Lower leg skin (tissue), 4 donors: ENCODE measurements around the gene SUB1. TPM values are rescaled to one million over a fixed set of nuclear protein-coding genes. Genes with fewer than 3 reads are reported as not detected.

Experiments used
- DNase-seq, 2 donors: peaks; one replicate each; pipeline ENCODE4 v3.0.0-alpha.2; 2019; ENCODE audit warnings: low spot score in 2 of 2
- H3K4me3 ChIP-seq: fragments of 200-600 bp; sonication (generic); 2 replicates; pipeline ENCODE4 v1.5.1; 2017; ENCODE audit warnings: mild to moderate bottlenecking, low read depth; ENCODE audit not compliant: poor library complexity, severe bottlenecking
- POLR2A ChIP-seq, 2 donors: fragments of 450-650 bp; IDR thresholded peaks; one replicate each; pipeline ENCODE4 v1.6.1; 2016 to 2017; ENCODE audit warnings: antibody characterized with exemption in 2 of 2, mild to moderate bottlenecking in 1 of 2, moderate library complexity in 1 of 2
- WGBS, 2 donors: methylation state at CpG; one replicate each; pipeline ENCODE4 v1.1.5; 2018; 5-methylcytosine and 5-hydroxymethylcytosine counted together
- intact Hi-C: fragments of 100-400 bp; cut with DNase I; formaldehyde crosslinking; loops from one replicate; pipeline ENCODE4 v1.15.0; 2023; ENCODE audit warnings: low total_unique reads
- total RNA-seq, 4 donors: library from RNA; depleted of rRNA; stranded (reverse); fragments of >200 nt; gene quantifications; one replicate each; pipeline ENCODE4 v1.1.0, GENCODE V29; 2016
- TF ChIP-seq, protein P1 (sequence below), 3 donors: fragments of 450-650 bp; IDR thresholded peaks; one replicate each; pipeline ENCODE4 v1.5.1; 2016; ENCODE audit warnings: antibody characterized with exemption in 3 of 3, mild to moderate bottlenecking in 3 of 3, moderate library complexity in 2 of 3

The SUB1 gene
- total RNA-seq, 4 donors from 2014 or later: 63.0 to 137 (median 102) TPM

DNA sequence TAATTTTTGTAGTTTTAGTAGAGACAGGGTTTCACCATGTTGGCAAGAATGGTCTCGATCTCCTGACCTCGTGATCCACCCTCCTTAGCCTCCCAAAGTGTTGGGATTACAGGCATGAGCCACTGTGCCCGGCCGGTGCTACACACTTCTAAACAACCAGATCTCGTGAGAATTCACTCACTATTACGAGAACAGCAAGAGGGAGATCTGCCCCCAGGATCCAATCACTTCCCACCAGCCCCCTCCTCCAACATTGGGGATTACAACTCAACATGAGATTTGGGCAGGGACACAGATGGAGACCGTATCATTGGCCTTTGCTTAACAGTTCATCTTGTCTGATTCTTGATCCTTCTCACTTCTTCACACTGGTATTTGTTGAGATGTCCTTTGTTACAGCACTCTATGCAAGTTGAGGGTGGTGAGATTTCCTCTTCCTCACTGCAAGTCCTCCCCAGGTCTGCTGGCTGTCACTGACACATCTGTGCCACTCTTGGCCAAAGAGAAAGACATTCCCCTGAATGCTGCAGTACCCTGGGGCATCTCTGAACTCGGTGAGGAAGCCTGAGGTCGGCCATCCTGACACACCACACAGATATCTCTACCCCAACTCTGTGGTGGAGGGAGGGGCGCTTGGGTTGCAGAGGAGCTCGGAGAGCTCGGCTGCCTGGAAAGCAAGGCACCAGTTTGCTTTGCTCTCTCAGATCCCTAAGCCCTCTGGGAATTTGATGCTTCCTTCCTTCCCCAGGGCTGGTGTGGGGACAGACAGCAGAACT is 4.2 kb upstream of the SUB1 start:
- DNase-seq: no peak
- WGBS, 2 donors: 80 to 87% methylated on average over 12 of the region's 12 CpGs
- no peak overlapping the region for H3K4me3 ChIP-seq
- no peak for TF ChIP-seq POLR2A (IDR thresholded peaks at IDR 0.05)
- TF ChIP-seq, protein P1, sequence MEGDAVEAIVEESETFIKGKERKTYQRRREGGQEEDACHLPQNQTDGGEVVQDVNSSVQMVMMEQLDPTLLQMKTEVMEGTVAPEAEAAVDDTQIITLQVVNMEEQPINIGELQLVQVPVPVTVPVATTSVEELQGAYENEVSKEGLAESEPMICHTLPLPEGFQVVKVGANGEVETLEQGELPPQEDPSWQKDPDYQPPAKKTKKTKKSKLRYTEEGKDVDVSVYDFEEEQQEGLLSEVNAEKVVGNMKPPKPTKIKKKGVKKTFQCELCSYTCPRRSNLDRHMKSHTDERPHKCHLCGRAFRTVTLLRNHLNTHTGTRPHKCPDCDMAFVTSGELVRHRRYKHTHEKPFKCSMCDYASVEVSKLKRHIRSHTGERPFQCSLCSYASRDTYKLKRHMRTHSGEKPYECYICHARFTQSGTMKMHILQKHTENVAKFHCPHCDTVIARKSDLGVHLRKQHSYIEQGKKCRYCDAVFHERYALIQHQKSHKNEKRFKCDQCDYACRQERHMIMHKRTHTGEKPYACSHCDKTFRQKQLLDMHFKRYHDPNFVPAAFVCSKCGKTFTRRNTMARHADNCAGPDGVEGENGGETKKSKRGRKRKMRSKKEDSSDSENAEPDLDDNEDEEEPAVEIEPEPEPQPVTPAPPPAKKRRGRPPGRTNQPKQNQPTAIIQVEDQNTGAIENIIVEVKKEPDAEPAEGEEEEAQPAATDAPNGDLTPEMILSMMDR (IDR thresholded peaks at IDR 0.05): no peak
- intact Hi-C loops: loop anchor here (10.0 kb wide), 1 partner anchor 86 kb away; no protein-coding TSS in a partner anchor

DNA sequence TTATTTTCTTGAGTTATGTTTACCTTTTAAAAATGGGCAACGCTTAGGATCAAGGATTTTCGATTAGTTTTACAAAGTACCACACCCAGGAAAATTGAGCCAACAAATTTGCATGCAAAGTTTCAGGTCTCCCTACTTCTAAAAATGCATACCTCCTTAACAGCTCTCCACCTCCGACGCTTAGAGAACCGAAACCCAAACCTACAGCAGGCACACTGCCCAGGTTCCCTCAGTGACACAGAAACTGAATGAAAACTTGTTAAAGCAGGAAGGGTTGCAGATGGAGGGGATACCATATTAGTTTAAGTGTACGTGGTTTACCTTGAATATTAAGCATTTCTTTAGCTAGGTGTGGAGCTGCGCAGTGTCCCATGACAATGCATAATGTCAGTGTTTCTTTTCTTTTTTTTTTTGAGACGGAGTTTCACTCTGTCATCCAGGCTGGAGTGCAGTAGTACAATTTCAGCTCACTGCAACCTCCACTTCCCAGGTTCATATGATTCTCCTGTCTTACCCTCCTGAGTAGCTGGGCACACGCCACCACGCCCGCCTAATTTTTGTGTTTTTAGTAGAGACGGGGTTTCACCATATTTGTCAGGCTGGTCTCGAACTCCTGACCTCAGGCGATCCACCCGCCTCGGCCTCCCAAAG is 1.6 kb upstream of the SUB1 start:
- TF ChIP-seq, protein P1 (IDR thresholded peaks at IDR 0.05): no peak
- TF ChIP-seq POLR2A (IDR thresholded peaks at IDR 0.05): no peak
- WGBS, 2 donors: 78% methylated on average over 16 of the region's 16 CpGs
- intact Hi-C loops: loop anchor here (10.0 kb wide), 1 partner anchor 89 kb away; no protein-coding TSS in a partner anchor
- H3K4me3 ChIP-seq: no peak overlapping the region
- DNase-seq: no peak

DNA sequence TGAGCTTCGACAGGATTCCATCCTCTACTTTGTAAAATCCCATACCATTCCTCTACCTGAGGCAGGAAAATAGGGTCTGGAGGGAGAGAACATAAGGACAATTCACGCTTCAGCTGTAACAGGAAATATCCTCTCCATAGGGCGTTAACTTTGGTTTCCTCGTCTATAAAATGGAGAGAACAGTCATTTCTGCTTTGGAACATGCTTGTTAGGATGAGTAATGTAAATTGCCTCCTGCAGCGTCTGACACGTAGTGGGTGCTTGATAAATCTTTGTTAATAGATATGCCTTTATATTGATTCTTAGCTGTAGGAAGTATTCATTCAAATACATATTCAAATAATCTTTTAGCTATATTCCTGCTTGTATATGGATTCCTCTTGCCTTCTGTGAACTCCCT is 711 bp upstream of the SUB1 start:
- no peak for DNase-seq
- TF ChIP-seq POLR2A (IDR thresholded peaks at IDR 0.05): no peak
- TF ChIP-seq, protein P1 (IDR thresholded peaks at IDR 0.05): no peak
- WGBS, 2 donors: 79 to 86% methylated on average over 6 of the region's 6 CpGs
- no peak overlapping the region for H3K4me3 ChIP-seq
- intact Hi-C loops: loop anchor here (10.0 kb wide), 1 partner anchor 90 kb away; no protein-coding TSS in a partner anchor

GRCh38 chr5:32585122-32585445 is 273 bp upstream of the SUB1 start:
- WGBS, 2 donors: 25 to 30% methylated on average over 8 of the region's 8 CpGs
- no peak overlapping the region for H3K4me3 ChIP-seq
- DNase-seq: no peak
- intact Hi-C loops: loop anchor here (10.0 kb wide), 1 partner anchor 90 kb away; no protein-coding TSS in a partner anchor
- no peak for TF ChIP-seq POLR2A (IDR thresholded peaks at IDR 0.05)
- TF ChIP-seq, protein P1 (IDR thresholded peaks at IDR 0.05): no peak

DNA sequence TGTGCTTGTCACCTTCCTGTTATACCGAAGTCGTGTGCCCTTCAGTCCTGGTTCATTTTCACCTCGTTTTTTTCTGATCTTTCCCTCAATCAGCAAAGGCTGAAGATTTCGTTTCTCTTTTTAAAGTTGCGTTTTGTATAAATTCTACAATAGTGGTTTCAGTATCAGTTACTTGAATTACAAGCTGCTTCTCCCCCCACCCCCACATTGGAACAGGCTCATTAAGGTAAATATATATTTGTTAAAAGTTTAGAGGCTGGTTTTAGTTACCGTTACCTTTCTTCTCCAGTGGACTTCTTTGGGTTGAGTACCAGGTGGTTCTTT is 881 bp downstream of the SUB1 start:
- intact Hi-C loops: loop anchor here (10.0 kb wide), 1 partner anchor 91 kb away; no protein-coding TSS in a partner anchor
- TF ChIP-seq POLR2A (IDR thresholded peaks at IDR 0.05): no peak
- TF ChIP-seq, protein P1 (IDR thresholded peaks at IDR 0.05): no peak

More for the DNA sequence above, 881 bp downstream of the SUB1 start:
- H3K4me3 ChIP-seq: peak overlapping the region; percentile 96
- 0% methylated on average over 6 of the region's 6 CpGs for WGBS, 2 donors
- no peak for DNase-seq
